HG02588 (cell line): ENCODE data around the gene SRXN1.

Experiments used
- ATAC-seq: cut with Tn5 transposase; IDR thresholded peaks from one replicate; pipeline ENCODE4 v1.9.1; 2021; ENCODE audit warnings: mild to moderate bottlenecking, moderate library complexity; ENCODE audit not compliant: unreplicated experiment

The SRXN1 gene

GRCh38 chr20:609371-609964 lies 43.5 kb downstream of the SRXN1 start:
- ATAC-seq, result no peak

- no peak for ATAC-seq
These were observed 44.0 kb downstream of the SRXN1 start for GRCh38 chr20:608970-609369.

- ATAC-seq, result no peak
These were observed 45.5 kb downstream of the SRXN1 start for GRCh38 chr20:607476-607875.

- ATAC-seq, result no peak
These were observed 47.8 kb downstream of the SRXN1 start for GRCh38 chr20:605237-605636.

- ATAC-seq, result no peak
These were observed 49.8 kb downstream of the SRXN1 start for GRCh38 chr20:603116-603640.

- ATAC-seq, result no peak
These were observed 50.7 kb downstream of the SRXN1 start for GRCh38 chr20:602111-602970.

- no peak for ATAC-seq
These were observed 52.3 kb downstream of the SRXN1 start for GRCh38 chr20:600736-601135.

GRCh38 chr20:600141-600540 lies 52.9 kb downstream of the SRXN1 start:
- ATAC-seq, result no peak

- ATAC-seq, result no peak
These were observed 54.7 kb downstream of the SRXN1 start for GRCh38 chr20:598133-598850.

- ATAC-seq, result no peak
These were observed 55.4 kb downstream of the SRXN1 start for GRCh38 chr20:597560-597959.
